GM12874 (cell line): ENCODE results near the gene ADCY10.

Experiments
- TF ChIP-seq, protein P1 (sequence below): IDR thresholded peaks from 2 replicates; pipeline ENCODE4 v1.5.1; 2011; ENCODE audit warnings: low read depth, mild to moderate bottlenecking, control low read depth, low read length, moderate library complexity; ENCODE audit not compliant: insufficient read depth

Gene ADCY10

GRCh38 chr1:167761400-167761799 lies 152.5 kb downstream of the ADCY10 start:
- TF ChIP-seq, protein P1, sequence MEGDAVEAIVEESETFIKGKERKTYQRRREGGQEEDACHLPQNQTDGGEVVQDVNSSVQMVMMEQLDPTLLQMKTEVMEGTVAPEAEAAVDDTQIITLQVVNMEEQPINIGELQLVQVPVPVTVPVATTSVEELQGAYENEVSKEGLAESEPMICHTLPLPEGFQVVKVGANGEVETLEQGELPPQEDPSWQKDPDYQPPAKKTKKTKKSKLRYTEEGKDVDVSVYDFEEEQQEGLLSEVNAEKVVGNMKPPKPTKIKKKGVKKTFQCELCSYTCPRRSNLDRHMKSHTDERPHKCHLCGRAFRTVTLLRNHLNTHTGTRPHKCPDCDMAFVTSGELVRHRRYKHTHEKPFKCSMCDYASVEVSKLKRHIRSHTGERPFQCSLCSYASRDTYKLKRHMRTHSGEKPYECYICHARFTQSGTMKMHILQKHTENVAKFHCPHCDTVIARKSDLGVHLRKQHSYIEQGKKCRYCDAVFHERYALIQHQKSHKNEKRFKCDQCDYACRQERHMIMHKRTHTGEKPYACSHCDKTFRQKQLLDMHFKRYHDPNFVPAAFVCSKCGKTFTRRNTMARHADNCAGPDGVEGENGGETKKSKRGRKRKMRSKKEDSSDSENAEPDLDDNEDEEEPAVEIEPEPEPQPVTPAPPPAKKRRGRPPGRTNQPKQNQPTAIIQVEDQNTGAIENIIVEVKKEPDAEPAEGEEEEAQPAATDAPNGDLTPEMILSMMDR = no peak
